ENCODE data around the gene SLCO1B3. TPM values are rescaled to one million over a fixed set of nuclear protein-coding genes. Genes with fewer than 3 reads are reported as not detected.

The SLCO1B3 gene
- total RNA-seq = not detected in 2 replicates

GRCh38 chr12:20810487-20810886 lies at the start of gene SLCO1B3:
TSS of gene SLCO1B3 (plus strand) at chr12:20810705. CDS start at chr12:20815739, 5,034 bp downstream.

Other genes starting within 250 kb of the SLCO1B3 start
- not detected in 2 replicates for gene SLCO1C1, start 115.4 kb upstream of the SLCO1B3 start, total RNA-seq

All from mammary microvascular endothelial cell (primary cell).